Liver (tissue), 9 donors: ENCODE results near the gene PHYHD1. TPM values are rescaled to one million over a fixed set of nuclear protein-coding genes. Genes with fewer than 3 reads are reported as not detected.
A peak's percentile ranks its signal among the peaks of the same experiment; 100 is the strongest.

ENCODE experiments used
- DNase-seq: peaks from one replicate; pipeline ENCODE4 v3.0.0-alpha.2; 2017; ENCODE audit warnings: low spot score
- H3K27ac ChIP-seq, 2 donors: one replicate each; pipeline ENCODE4 v1.7.0; 2013; ENCODE audit warnings: inconsistent platforms in 2 of 2, low read length in 2 of 2, control low read depth in 1 of 2, low read depth in 1 of 2, mild to moderate bottlenecking in 1 of 2
- H3K27me3 ChIP-seq, 4 donors: one replicate each; pipeline versions ENCODE4 v1.6.1 to v1.7.0; 2013; ENCODE audit warnings: low read length in 3 of 4, inconsistent platforms in 1 of 4, mild to moderate bottlenecking in 1 of 4, moderate library complexity in 1 of 4; ENCODE audit not compliant: control insufficient read depth in 4 of 4, insufficient read depth in 4 of 4
- H3K36me3 ChIP-seq, 4 donors: one replicate each; pipeline versions ENCODE4 v1.6.1 to v1.7.0; 2013; ENCODE audit warnings: low read length in 3 of 4, mild to moderate bottlenecking in 3 of 4, low read depth in 1 of 4, moderate library complexity in 1 of 4; ENCODE audit not compliant: control insufficient read depth in 4 of 4, insufficient read depth in 3 of 4
- H3K4me1 ChIP-seq, 4 donors: one replicate each; pipeline versions ENCODE4 v1.6.1 to v1.7.0; 2013; ENCODE audit warnings: low read length in 3 of 4, mild to moderate bottlenecking in 3 of 4, moderate library complexity in 1 of 4; ENCODE audit not compliant: control insufficient read depth in 4 of 4, insufficient read depth in 4 of 4
- H3K4me3 ChIP-seq, 3 donors: one replicate each; pipeline versions ENCODE4 v1.6.1 to v1.7.0; 2013; ENCODE audit warnings: low read length in 3 of 3, control low read depth in 1 of 3, low read depth in 1 of 3, mild to moderate bottlenecking in 1 of 3
- H3K9ac ChIP-seq, 2 donors: one replicate each; pipeline ENCODE4 v1.7.0; 2013; ENCODE audit warnings: low read length in 2 of 2, mild to moderate bottlenecking in 2 of 2, moderate library complexity in 2 of 2, control low read depth in 1 of 2, low read depth in 1 of 2
- H3K9me3 ChIP-seq, 4 donors: one replicate each; pipeline versions ENCODE4 v1.6.1 to v1.7.0; 2013; ENCODE audit warnings: low read length in 3 of 4; ENCODE audit not compliant: control insufficient read depth in 4 of 4
- EGR1 ChIP-seq, 2 donors: IDR thresholded peaks; 2 replicates each; pipeline ENCODE4 v1.6.1; 2016 to 2018; ENCODE audit warnings: antibody characterized with exemption in 2 of 2, low read depth in 2 of 2
- FOXA1 ChIP-seq: IDR thresholded peaks from 2 replicates; pipeline ENCODE4 v1.6.1; 2016; ENCODE audit warnings: antibody characterized with exemption
- FOXA2 ChIP-seq: IDR thresholded peaks from 2 replicates; pipeline ENCODE4 v1.6.1; 2016; ENCODE audit warnings: antibody characterized with exemption
- GABPA ChIP-seq, 2 donors: IDR thresholded peaks in 1 of 2; conservative IDR thresholded peaks in 1 of 2; 2 replicates each; pipeline ENCODE4 v1.6.1; 2016; ENCODE audit warnings: antibody characterized with exemption in 2 of 2, mild to moderate bottlenecking in 1 of 2, moderate library complexity in 1 of 2
- HNF4A ChIP-seq, 2 donors: conservative IDR thresholded peaks; 2 replicates each; pipeline ENCODE4 v1.6.1; 2016; ENCODE audit warnings: antibody characterized with exemption in 2 of 2, mild to moderate bottlenecking in 2 of 2
- HNF4G ChIP-seq: IDR thresholded peaks from 2 replicates; pipeline ENCODE4 v1.6.1; 2016; ENCODE audit warnings: antibody characterized with exemption
- JUND ChIP-seq, 2 donors: IDR thresholded peaks; 2 replicates each; pipeline ENCODE4 v1.6.1; 2016; ENCODE audit warnings: antibody characterized with exemption in 2 of 2
- RAD21 ChIP-seq, 2 donors: IDR thresholded peaks; 2 replicates each; pipeline ENCODE4 v1.6.1; 2016; ENCODE audit warnings: antibody characterized with exemption in 2 of 2, mild to moderate bottlenecking in 2 of 2
- REST ChIP-seq: IDR thresholded peaks from 2 replicates; pipeline ENCODE4 v1.6.1; 2016; ENCODE audit warnings: antibody characterized with exemption, mild to moderate bottlenecking
- RXRA ChIP-seq, 2 donors: IDR thresholded peaks; 2 replicates each; pipeline ENCODE4 v1.6.1; 2017 to 2018; ENCODE audit warnings: antibody characterized with exemption in 2 of 2, mild to moderate bottlenecking in 1 of 2
- SP1 ChIP-seq: IDR thresholded peaks from 2 replicates; pipeline ENCODE4 v1.6.1; 2018; ENCODE audit warnings: antibody characterized with exemption, mild to moderate bottlenecking
- TAF1 ChIP-seq: conservative IDR thresholded peaks from 2 replicates; pipeline ENCODE4 v1.6.1; 2016; ENCODE audit warnings: antibody characterized with exemption, mild to moderate bottlenecking
- YY1 ChIP-seq: IDR thresholded peaks from 2 replicates; pipeline ENCODE4 v1.6.1; 2016; ENCODE audit warnings: antibody characterized with exemption, mild to moderate bottlenecking
- ZBTB33 ChIP-seq: IDR thresholded peaks from 2 replicates; pipeline ENCODE4 v1.6.1; 2016; ENCODE audit warnings: antibody characterized with exemption
- WGBS: extraction: QIAGEN DNeasy Blood & Tissue Kit; methylation state at CpG from one replicate; pipeline ENCODE4 v1.1.7; 2013; 5-methylcytosine and 5-hydroxymethylcytosine counted together
- polyA plus RNA-seq, 2 donors: library from polyadenylated mRNA; stranded (reverse) in 1 of 2; unstranded in 1 of 2; fragments of 200-250 nt in 1 of 2; fragments of >200 nt in 1 of 2; fragmentation: Nextera tagmentation in 1 of 2; extraction: Ambion mirVana in 1 of 2; gene quantifications; one replicate each; pipeline versions ENCODE4 v1.2.1 to v1.2.3, GENCODE V29; 2013 to 2015
- total RNA-seq, 2 donors: library from RNA; depleted of rRNA; stranded (reverse); fragments of >200 nt; gene quantifications; one replicate each; pipeline ENCODE4 v1.2.3, GENCODE V29; 2014
- TF ChIP-seq, protein P1 (sequence below): fragments of 150-350 bp; IDR thresholded peaks from 2 replicates; pipeline ENCODE4 v1.5.1; 2017; ENCODE audit warnings: improper control_type of control experiment, low read depth, low read length; ENCODE audit not compliant: missing input control
- TF ChIP-seq, protein P2 (sequence below): IDR thresholded peaks from 2 replicates; pipeline ENCODE4 v1.6.1; 2016; ENCODE audit warnings: antibody characterized with exemption
- TF ChIP-seq, protein P3 (sequence below): IDR thresholded peaks from 2 replicates; pipeline ENCODE4 v1.6.1; 2016; ENCODE audit warnings: antibody characterized with exemption
- donor health status: healthy.
- donor health status: healthy.
- donor health status: healthy.
- donor health status: healthy.
- donor health status: healthy.

Gene PHYHD1
- total and polyA plus RNA-seq, 4 donors: 9.2 to 72.8 (median 31.3) TPM

- no peaks in the 10 kb centered on the region for H3K9me3 ChIP-seq
- TF ChIP-seq TAF1: no peak
- TF ChIP-seq GABPA (IDR thresholded peaks at IDR 0.05 in 1 of 2, conservative IDR thresholded peaks at IDR 0.05 in 1 of 2): no peak
- no peak for TF ChIP-seq HNF4A (conservative IDR thresholded peaks at IDR 0.05)
- TF ChIP-seq RXRA (IDR thresholded peaks at IDR 0.05): no peak
- no peak for TF ChIP-seq FOXA1
- TF ChIP-seq SP1: no peak
- TF ChIP-seq REST: no peak
- TF ChIP-seq, protein P1, sequence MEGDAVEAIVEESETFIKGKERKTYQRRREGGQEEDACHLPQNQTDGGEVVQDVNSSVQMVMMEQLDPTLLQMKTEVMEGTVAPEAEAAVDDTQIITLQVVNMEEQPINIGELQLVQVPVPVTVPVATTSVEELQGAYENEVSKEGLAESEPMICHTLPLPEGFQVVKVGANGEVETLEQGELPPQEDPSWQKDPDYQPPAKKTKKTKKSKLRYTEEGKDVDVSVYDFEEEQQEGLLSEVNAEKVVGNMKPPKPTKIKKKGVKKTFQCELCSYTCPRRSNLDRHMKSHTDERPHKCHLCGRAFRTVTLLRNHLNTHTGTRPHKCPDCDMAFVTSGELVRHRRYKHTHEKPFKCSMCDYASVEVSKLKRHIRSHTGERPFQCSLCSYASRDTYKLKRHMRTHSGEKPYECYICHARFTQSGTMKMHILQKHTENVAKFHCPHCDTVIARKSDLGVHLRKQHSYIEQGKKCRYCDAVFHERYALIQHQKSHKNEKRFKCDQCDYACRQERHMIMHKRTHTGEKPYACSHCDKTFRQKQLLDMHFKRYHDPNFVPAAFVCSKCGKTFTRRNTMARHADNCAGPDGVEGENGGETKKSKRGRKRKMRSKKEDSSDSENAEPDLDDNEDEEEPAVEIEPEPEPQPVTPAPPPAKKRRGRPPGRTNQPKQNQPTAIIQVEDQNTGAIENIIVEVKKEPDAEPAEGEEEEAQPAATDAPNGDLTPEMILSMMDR: no peak
- TF ChIP-seq, protein P2, sequence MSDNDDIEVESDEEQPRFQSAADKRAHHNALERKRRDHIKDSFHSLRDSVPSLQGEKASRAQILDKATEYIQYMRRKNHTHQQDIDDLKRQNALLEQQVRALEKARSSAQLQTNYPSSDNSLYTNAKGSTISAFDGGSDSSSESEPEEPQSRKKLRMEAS: no peak
- no peak for TF ChIP-seq JUND (IDR thresholded peaks at IDR 0.05)
- TF ChIP-seq RAD21 (IDR thresholded peaks at IDR 0.05): no peak
- no peak for TF ChIP-seq HNF4G
- TF ChIP-seq FOXA2: no peak
- TF ChIP-seq YY1: no peak
- TF ChIP-seq, protein P3, sequence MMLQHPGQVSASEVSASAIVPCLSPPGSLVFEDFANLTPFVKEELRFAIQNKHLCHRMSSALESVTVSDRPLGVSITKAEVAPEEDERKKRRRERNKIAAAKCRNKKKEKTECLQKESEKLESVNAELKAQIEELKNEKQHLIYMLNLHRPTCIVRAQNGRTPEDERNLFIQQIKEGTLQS: no peak
- no peak for TF ChIP-seq EGR1 (IDR thresholded peaks at IDR 0.05; ENCODE audit: low read depth in 2 of 2)
- no peak for TF ChIP-seq ZBTB33
- peaks cover 0 to 30% (median 11%) of the 10 kb centered on the region in 4 donors for H3K36me3 ChIP-seq
- DNase-seq: no peak
- H3K9ac ChIP-seq: no peak overlapping the region
- 91% methylated on average over 12 of the region's 12 CpGs for WGBS
- peak overlapping the region in 1 of 2 donors; percentile 25 for H3K27ac ChIP-seq
- no peaks in the 10 kb centered on the region for H3K27me3 ChIP-seq
- no peak overlapping the region for H3K4me3 ChIP-seq
- H3K4me1 ChIP-seq: peaks cover 0 to 6% (median 3%) of the 10 kb centered on the region in 4 donors
These were observed 20.4 kb downstream of the PHYHD1 start for GRCh38 chr9:128940946-128941755.
